ENCODE results near the gene SYCE3.

Gene SYCE3

GRCh38 chr22:50517495-50518260, 45.0 kb downstream of the SYCE3 start:
- DNase-seq (ENCODE audit: low read depth) = no peak
- TF ChIP-seq CTCF (IDR thresholded peaks at IDR 0.05; ENCODE audit: insufficient read depth, low read depth, low read length, missing control alignments) = no peak

GRCh38 chr22:50516891-50517290, 45.8 kb downstream of the SYCE3 start:
- TF ChIP-seq CTCF (IDR thresholded peaks at IDR 0.05; ENCODE audit: insufficient read depth, low read depth, low read length, missing control alignments) = no peak
- no peak for DNase-seq (ENCODE audit: low read depth)
- H3K4me3 ChIP-seq (ENCODE audit: low read length) = no peak overlapping the region

More at GRCh38 chr22:50517495-50518260, 45.0 kb downstream of the SYCE3 start:
- no peak overlapping the region for H3K4me3 ChIP-seq (ENCODE audit: low read length)

DNA sequence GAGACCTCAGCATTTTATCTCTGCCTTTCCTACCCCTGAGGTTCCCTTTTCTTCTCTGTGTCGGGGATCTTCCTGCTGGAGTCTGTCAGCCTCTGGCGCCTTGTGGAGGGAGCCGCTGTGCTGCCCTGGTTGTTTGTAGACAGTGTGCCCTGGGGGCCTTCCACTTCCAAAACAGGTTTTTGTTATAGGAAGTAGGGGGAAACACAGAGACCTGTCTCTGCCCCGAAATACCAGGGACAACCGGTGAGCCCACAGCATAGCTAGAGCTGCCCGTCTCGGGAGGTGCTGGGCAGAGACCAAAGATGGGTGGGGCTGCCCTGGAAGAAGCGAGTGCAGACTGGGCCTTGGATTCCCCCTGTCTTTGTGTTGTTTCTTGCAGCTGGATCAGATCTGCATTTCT, 46.7 kb downstream of the SYCE3 start:
- no peak for DNase-seq (ENCODE audit: low read depth)
- no peak for TF ChIP-seq CTCF (IDR thresholded peaks at IDR 0.05; ENCODE audit: insufficient read depth, low read depth, low read length, missing control alignments)
- H3K4me3 ChIP-seq (ENCODE audit: low read length) = no peak overlapping the region

GRCh38 chr22:50513175-50513574, 49.5 kb downstream of the SYCE3 start:
- no peak for DNase-seq (ENCODE audit: low read depth)
- no peak overlapping the region for H3K4me3 ChIP-seq (ENCODE audit: low read length)
- no peak for TF ChIP-seq CTCF (IDR thresholded peaks at IDR 0.05; ENCODE audit: insufficient read depth, low read depth, low read length, missing control alignments)

DNA sequence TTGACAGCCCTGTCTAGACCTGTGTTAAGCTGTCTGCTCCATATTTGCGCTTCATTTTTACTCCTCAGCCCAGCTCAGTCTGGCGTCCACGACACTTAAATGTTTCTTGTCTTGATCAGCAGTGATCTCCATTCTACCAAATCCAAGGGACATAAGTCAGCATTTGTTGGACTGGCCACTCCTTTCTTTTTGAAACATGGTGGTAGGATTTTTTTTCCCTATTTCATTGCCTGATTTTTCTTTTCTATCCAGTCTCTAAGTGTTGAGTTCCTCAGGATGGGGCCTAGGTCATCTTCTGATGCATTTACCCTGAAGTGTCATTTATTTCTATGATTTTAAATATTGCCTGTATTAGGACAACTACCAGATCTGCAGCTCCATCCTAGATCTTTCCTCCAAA, 53.8 kb downstream of the SYCE3 start:
- TF ChIP-seq CTCF (IDR thresholded peaks at IDR 0.05; ENCODE audit: insufficient read depth, low read depth, low read length, missing control alignments) = no peak
- peak overlapping the region; percentile 65 for H3K4me3 ChIP-seq (ENCODE audit: low read length)
- DNase-seq (ENCODE audit: low read depth) = no peak

DNA sequence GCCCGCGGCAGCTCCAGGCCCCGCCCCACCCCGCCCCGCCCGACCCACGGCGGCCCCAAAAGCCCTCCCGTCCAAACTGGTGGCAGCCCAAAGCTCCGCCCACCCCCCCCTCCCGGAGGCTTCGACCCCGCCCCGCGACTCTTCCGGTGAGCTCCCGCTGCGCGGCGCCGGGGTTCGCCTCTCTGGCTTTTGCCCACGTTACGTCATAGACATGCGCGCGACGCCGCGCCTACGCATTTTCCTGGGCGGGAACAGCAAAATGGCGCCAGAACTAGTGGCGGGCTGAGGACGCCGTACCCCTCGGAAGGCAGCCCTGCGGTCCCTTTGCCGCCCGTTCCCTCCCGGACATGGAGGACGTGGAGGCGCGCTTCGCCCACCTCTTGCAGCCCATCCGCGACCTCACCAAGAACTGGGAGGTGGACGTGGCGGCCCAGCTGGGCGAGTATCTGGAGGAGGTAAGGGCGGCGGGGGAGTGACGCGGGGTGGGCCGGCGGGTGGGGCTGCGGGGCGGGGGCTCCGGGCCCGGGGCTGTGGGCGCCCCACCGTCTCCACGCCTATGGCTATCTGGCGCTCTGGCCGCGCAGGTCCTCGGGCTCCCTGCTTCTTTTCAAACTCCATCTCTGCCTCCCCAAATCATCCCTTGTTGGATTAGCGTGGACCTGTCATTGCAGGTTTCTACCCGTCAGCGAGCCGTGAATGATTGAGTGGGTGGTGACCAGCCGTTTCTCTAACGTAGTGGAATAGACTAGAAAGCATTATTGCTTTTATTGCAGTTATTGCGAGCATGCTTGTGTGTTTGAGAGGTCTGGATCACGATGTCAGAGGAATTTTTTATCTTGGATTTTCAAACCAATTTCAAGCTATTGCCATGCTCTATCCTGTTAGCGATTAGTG, 54.5 kb downstream of the SYCE3 start, which contains the start of gene NCAPH2:
Gene NCAPH2 (plus strand): TSS at position 234 of the 894 bp plus-strand sequence. CDS start 114 bp downstream, at position 348.
- TF ChIP-seq CTCF (IDR thresholded peaks at IDR 0.05; ENCODE audit: insufficient read depth, low read depth, low read length, missing control alignments) = no peak
- DNase-seq (ENCODE audit: low read depth) = peak; percentile 98
- H3K4me3 ChIP-seq (ENCODE audit: low read length) = peak within 1 kb of the TSS; percentile 90

Measured in epithelial cell of esophagus (primary cell).